Transverse colon (tissue), 4 donors: Measurements from ENCODE around the gene CD96. TPM values are rescaled to one million over a fixed set of nuclear protein-coding genes. Genes with fewer than 3 reads are reported as not detected.

Experiments
- DNase-seq: peaks from one replicate; pipeline ENCODE4 v3.0.0-alpha.2; 2019
- H3K27ac ChIP-seq, 4 donors: fragments of 200-600 bp; sonication (generic); 2 replicates each; pipeline ENCODE4 v1.5.1; 2016 to 2018; ENCODE audit warnings: inconsistent platforms in 4 of 4
- H3K27me3 ChIP-seq: fragments of 200-600 bp; sonication (generic); 2 replicates; pipeline ENCODE4 v1.5.1; 2017; ENCODE audit warnings: inconsistent platforms
- H3K36me3 ChIP-seq, 4 donors: fragments of 200-600 bp; sonication (generic); 2 replicates each; pipeline ENCODE4 v1.5.1; 2017 to 2019; ENCODE audit warnings: inconsistent platforms in 4 of 4
- H3K4me1 ChIP-seq, 4 donors: fragments of 200-600 bp; sonication (generic); 2 replicates each; pipeline ENCODE4 v1.5.1; 2017 to 2020; ENCODE audit warnings: inconsistent platforms in 4 of 4
- H3K4me3 ChIP-seq, 4 donors: fragments of 200-600 bp; sonication (generic); 1 replicate in 1 of 4; 2 replicates in 3 of 4; pipeline versions ENCODE4 v1.5.1 to v1.6.1; 2017 to 2019; ENCODE audit warnings: inconsistent platforms in 4 of 4
- H3K9me3 ChIP-seq, 2 donors: fragments of 200-600 bp; sonication (generic); 2 replicates each; pipeline ENCODE4 v1.5.1; 2017 to 2019; ENCODE audit warnings: inconsistent platforms in 2 of 2
- EP300 ChIP-seq: sonication (generic); formaldehyde crosslinking; IDR thresholded peaks from one replicate; pipeline ENCODE4 v1.6.1; 2017; ENCODE audit warnings: antibody characterized with exemption, low read depth
- POLR2A ChIP-seq: fragments of 450-650 bp; IDR thresholded peaks from one replicate; pipeline ENCODE4 v1.6.1; 2016; ENCODE audit warnings: antibody characterized with exemption, mild to moderate bottlenecking, moderate library complexity
- POLR2AphosphoS5 ChIP-seq, 3 donors: sonication (generic); formaldehyde crosslinking; IDR thresholded peaks; one replicate each; pipeline ENCODE4 v1.6.1; 2016; ENCODE audit warnings: antibody characterized with exemption in 3 of 3
- WGBS, 2 donors: methylation state at CpG; one replicate each; pipeline ENCODE4 v1.1.5; 2018; ENCODE audit warnings: low coverage in 1 of 2; 5-methylcytosine and 5-hydroxymethylcytosine counted together
- in situ Hi-C, 4 donors: fragments of 200-750 bp; cut with MboI; loops; one replicate each; pipeline versions ENCODE4 v1.15.0 to v1.15.1; 2017; ENCODE audit warnings: low sequenced_read_pairs in 3 of 4, low pct_ligation_motif_present in 1 of 4, low pct_unique_long_range_greater_than_20kb in 1 of 4
- intact Hi-C: fragments of 100-400 bp; cut with DNase I; formaldehyde crosslinking; loops from one replicate; pipeline ENCODE4 v1.15.1; 2023; ENCODE audit warnings: low total_unique reads
- total RNA-seq, 4 donors: library from RNA; depleted of rRNA; stranded (reverse); fragments of >200 nt; gene quantifications; one replicate each; pipeline ENCODE4 v1.1.0, GENCODE V29; 2016
- TF ChIP-seq, protein P1 (sequence below), 5 experiments: fragments of 200-600 bp in 3 of 5; fragments of 450-650 bp in 2 of 5; sonication (generic) in 3 of 5; IDR thresholded peaks; 1 replicate in 2 of 5; 2 replicates in 3 of 5; pipeline ENCODE4 v1.5.1; 2016 to 2017; ENCODE audit warnings: antibody characterized with exemption in 5 of 5, inconsistent platforms in 3 of 5, mild to moderate bottlenecking in 2 of 5, moderate library complexity in 1 of 5

CD96 gene, protein sequence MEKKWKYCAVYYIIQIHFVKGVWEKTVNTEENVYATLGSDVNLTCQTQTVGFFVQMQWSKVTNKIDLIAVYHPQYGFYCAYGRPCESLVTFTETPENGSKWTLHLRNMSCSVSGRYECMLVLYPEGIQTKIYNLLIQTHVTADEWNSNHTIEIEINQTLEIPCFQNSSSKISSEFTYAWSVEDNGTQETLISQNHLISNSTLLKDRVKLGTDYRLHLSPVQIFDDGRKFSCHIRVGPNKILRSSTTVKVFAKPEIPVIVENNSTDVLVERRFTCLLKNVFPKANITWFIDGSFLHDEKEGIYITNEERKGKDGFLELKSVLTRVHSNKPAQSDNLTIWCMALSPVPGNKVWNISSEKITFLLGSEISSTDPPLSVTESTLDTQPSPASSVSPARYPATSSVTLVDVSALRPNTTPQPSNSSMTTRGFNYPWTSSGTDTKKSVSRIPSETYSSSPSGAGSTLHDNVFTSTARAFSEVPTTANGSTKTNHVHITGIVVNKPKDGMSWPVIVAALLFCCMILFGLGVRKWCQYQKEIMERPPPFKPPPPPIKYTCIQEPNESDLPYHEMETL
- 10 to 100 TPM in 2 of 4 donors, 1 to 10 TPM in 2; 5.5 to 24.3 (median 13.0) TPM for total RNA-seq

DNA sequence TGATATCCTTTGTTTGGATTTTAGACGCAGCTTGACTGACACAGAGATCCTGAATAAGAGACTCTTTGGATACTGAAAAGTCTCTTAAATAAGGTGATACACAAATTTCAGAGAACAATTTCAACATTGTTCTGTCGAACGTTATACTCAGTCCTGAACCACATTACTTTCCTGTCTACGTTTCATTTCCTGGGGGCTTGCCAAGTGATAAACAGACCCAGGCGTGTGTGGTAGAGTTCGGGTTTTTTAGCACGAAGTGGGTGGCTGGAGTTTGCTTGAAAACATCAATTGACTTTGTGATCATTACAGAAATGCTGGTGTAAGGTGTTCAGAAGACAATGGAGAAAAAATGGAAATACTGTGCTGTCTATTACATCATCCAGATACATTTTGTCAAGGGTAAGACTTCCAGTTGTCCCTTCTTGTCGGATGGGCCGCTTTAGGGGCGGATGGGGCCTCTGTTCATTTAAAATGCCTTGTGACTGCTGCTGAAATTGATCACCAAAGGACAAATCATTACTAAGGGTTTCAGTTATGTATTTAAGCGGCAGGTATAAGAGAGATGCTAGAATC, at the start of gene CD96:
TSS of gene CD96 (plus strand) at position 287 of the 573 bp plus-strand sequence. CDS start at position 339, 52 bp downstream.
- Histone ChIP-seq H3K4me1 (peaks cover 0 to 10% (median 0%) of the 10 kb centered on the region in 4 donors), H3K9me3 (no peaks in the 10 kb centered on the region), H3K36me3 (no peaks in the 10 kb centered on the region), H3K27ac (peak within 1 kb of the TSS; percentile 28 to 54 (median 44)), H3K27me3 (no peaks in the 10 kb centered on the region), H3K4me3 (peak within 1 kb of the TSS in 2 of 4 donors; percentile 2 to 13)
- intact Hi-C loops = no loop called here
- WGBS, 2 donors = 36 to 41% methylated on average over 11 of the region's 11 CpGs
- in situ Hi-C loops = no loop called here
- peak; percentile 26 for DNase-seq
- TF ChIP-seq POLR2AphosphoS5 (IDR thresholded peaks at IDR 0.05) (peak in 2 of 3 donors; percentile 62 to 69), EP300 (no peak), POLR2A (peak; percentile 57)
- TF ChIP-seq, protein P1, sequence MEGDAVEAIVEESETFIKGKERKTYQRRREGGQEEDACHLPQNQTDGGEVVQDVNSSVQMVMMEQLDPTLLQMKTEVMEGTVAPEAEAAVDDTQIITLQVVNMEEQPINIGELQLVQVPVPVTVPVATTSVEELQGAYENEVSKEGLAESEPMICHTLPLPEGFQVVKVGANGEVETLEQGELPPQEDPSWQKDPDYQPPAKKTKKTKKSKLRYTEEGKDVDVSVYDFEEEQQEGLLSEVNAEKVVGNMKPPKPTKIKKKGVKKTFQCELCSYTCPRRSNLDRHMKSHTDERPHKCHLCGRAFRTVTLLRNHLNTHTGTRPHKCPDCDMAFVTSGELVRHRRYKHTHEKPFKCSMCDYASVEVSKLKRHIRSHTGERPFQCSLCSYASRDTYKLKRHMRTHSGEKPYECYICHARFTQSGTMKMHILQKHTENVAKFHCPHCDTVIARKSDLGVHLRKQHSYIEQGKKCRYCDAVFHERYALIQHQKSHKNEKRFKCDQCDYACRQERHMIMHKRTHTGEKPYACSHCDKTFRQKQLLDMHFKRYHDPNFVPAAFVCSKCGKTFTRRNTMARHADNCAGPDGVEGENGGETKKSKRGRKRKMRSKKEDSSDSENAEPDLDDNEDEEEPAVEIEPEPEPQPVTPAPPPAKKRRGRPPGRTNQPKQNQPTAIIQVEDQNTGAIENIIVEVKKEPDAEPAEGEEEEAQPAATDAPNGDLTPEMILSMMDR (IDR thresholded peaks at IDR 0.05) = no peak

DNA sequence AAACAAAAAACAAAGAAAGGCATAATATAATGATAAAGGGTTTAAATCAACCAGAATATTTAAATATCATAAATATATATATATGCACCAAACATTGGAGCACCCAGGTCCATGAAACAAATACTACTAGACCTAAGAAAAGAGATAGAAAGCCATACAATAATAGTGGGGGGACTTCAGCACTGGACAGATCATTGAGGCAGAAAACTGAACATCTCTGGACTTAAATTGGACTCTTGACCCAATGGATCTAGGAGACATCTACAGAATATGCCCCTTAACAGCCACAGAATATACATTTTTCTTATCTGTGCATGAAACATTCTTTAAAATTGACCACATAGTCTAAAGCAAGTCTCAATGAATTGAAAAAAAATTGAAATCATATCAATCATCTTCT, 48.7 kb upstream of the CD96 start:
- intact Hi-C loops = no loop called here
- H3K27ac ChIP-seq = no peak overlapping the region
- H3K9me3 ChIP-seq = no peaks in the 10 kb centered on the region
- no peak overlapping the region for H3K4me3 ChIP-seq
- in situ Hi-C loops = no loop called here
- TF ChIP-seq POLR2A = no peak
- TF ChIP-seq, protein P1 (IDR thresholded peaks at IDR 0.05) = no peak
- DNase-seq = no peak
- no peaks in the 10 kb centered on the region for H3K4me1 ChIP-seq
- H3K27me3 ChIP-seq = no peaks in the 10 kb centered on the region
- H3K36me3 ChIP-seq = no peaks in the 10 kb centered on the region

DNA sequence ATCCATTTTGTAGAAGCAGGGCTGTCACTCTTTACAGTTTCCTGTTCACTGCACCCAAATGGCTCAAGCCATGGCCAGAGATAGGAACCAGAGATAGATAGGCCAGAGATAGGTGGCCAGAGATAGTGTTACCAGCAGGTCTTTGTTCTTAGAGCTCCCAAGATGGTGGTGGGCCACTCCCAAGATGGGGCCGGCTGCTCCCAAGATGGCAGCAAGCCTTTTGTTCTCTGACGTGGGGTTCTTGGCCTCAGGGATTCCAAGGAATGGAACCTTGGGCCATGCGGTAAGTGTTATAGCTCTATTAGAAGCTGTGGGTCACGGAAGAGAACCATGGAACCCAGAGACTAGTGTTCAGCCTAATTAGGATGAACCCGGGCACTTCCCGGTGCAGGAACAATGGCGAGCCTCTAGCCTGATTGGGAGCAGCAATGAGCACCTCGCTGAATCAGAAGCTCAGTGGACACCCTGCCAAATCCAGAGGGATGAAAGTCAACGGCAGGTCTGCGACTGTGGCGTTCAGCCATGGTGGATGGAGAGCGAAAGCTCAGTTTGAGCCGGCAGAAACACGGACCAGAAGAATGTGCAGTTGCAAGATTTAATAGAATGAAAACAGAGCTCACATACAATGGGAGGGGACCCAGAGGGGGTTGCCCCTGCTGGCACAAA, 45.0 kb upstream of the CD96 start:
- DNase-seq = no peak
- no peaks in the 10 kb centered on the region for H3K27me3 ChIP-seq
- no peak for TF ChIP-seq POLR2A
- in situ Hi-C loops = no loop called here
- no peaks in the 10 kb centered on the region for H3K9me3 ChIP-seq
- H3K4me1 ChIP-seq = no peaks in the 10 kb centered on the region
- no peak overlapping the region for H3K27ac ChIP-seq
- intact Hi-C loops = no loop called here
- H3K36me3 ChIP-seq = no peaks in the 10 kb centered on the region
- 86 to 96% methylated on average over 11 to 14 of the region's 14 CpGs for WGBS, 2 donors
- no peak overlapping the region for H3K4me3 ChIP-seq

DNA sequence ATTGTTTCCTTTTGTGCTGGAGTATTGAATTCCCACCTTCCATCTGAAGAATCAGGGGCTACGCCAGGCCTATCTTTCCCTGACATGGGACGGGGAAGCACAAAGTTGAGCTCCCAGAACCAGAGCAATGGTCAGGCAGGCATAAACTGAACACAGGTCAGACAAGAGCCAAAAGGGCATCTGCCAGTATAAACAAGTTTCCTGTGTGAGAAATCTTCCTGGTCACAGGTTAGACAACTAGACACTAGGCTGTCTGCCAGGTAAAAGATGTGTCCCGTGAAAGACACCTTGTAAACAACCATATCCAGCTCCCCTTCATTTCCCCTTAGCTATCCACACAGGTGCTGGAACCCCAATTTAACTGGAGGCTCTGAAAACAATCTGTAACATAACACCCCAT, 44.0 kb upstream of the CD96 start:
- 17 to 74% methylated on average over 1 to 3 of the region's 3 CpGs for WGBS, 2 donors
- no peak for DNase-seq
- in situ Hi-C loops = no loop called here
- H3K27ac ChIP-seq = no peak overlapping the region
- no peak for TF ChIP-seq EP300
- TF ChIP-seq POLR2AphosphoS5 (IDR thresholded peaks at IDR 0.05) = no peak
- no peaks in the 10 kb centered on the region for H3K9me3 ChIP-seq
- H3K4me3 ChIP-seq = no peak overlapping the region
- H3K36me3 ChIP-seq = no peaks in the 10 kb centered on the region
- H3K27me3 ChIP-seq = no peaks in the 10 kb centered on the region
- intact Hi-C loops = no loop called here
- no peaks in the 10 kb centered on the region for H3K4me1 ChIP-seq

DNA sequence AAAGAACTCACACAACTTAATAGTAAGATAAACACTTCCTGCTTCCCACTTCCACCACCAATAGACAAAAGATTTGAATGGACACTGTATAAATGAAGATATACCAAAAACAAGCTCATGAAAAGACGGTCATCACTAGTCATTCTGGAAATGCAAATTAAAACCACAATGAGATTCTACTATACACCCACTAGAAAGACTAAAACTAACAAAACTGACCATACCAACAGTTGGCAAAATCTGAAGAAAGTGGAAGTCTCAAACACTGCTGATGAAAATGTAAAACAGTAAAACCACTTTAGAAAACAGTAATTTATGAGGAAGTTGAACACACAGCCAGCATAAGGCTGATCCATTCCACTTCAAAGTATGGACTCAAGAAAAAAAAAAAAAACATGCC, 35.6 kb upstream of the CD96 start:
- H3K36me3 ChIP-seq = no peaks in the 10 kb centered on the region
- no peaks in the 10 kb centered on the region for H3K4me1 ChIP-seq
- no peak overlapping the region for H3K4me3 ChIP-seq
- WGBS, 2 donors = 33 to 78% methylated on average over 1 of the region's 1 CpG
- no peaks in the 10 kb centered on the region for H3K27me3 ChIP-seq
- H3K27ac ChIP-seq = no peak overlapping the region
- no peaks in the 10 kb centered on the region for H3K9me3 ChIP-seq
- intact Hi-C loops (no loop called here), in situ Hi-C loops (no loop called here)
- no peak for DNase-seq
- TF ChIP-seq POLR2AphosphoS5 (IDR thresholded peaks at IDR 0.05) (no peak), EP300 (no peak), POLR2A (no peak)
- TF ChIP-seq, protein P1 (IDR thresholded peaks at IDR 0.05) = no peak
